ENCODE results near the gene TWIST2.

TWIST2 gene

GRCh38 chr2:238856713-238857567, 9.1 kb downstream of the TWIST2 start:
- Mint-ChIP-seq H3K27me3 (peaks cover 37% of the 10 kb centered on the region), H3K27ac (no peak overlapping the region)

GRCh38 chr2:238857959-238858358, 10.1 kb downstream of the TWIST2 start:
- Mint-ChIP-seq H3K9me3 (no peaks in the 10 kb centered on the region), H3K27me3 (peaks cover 35% of the 10 kb centered on the region), H3K36me3 (no peaks in the 10 kb centered on the region), H3K4me1 (no peaks in the 10 kb centered on the region), H3K4me3 (no peak overlapping the region), H3K27ac (no peak overlapping the region)
- CTCF ChIA-PET, result no interaction called here
- no peak for DNase-seq

More at GRCh38 chr2:238856713-238857567, 9.1 kb downstream of the TWIST2 start:
- Mint-ChIP-seq H3K9me3 (no peaks in the 10 kb centered on the region), H3K36me3 (no peaks in the 10 kb centered on the region), H3K4me3 (no peak overlapping the region), H3K4me1 (no peaks in the 10 kb centered on the region)
- no peak for DNase-seq
- CTCF ChIA-PET, result no interaction called here

- no peak for DNase-seq
- H3K4me1 Mint-ChIP-seq, result no peaks in the 10 kb centered on the region
- no peak overlapping the region for H3K4me3 Mint-ChIP-seq
- no peak overlapping the region for H3K27ac Mint-ChIP-seq
- H3K36me3 Mint-ChIP-seq, result no peaks in the 10 kb centered on the region
- H3K9me3 Mint-ChIP-seq, result no peaks in the 10 kb centered on the region
- CTCF ChIA-PET, result no interaction called here
- H3K27me3 Mint-ChIP-seq, result peaks cover 24% of the 10 kb centered on the region
Observed at GRCh38 chr2:238859636-238860347, 11.9 kb downstream of the TWIST2 start.

GRCh38 chr2:238861013-238861730, 13.3 kb downstream of the TWIST2 start:
- no peaks in the 10 kb centered on the region for H3K36me3 Mint-ChIP-seq
- no peak overlapping the region for H3K27ac Mint-ChIP-seq
- H3K9me3 Mint-ChIP-seq, result no peaks in the 10 kb centered on the region
- no peaks in the 10 kb centered on the region for H3K4me1 Mint-ChIP-seq
- CTCF ChIA-PET, result no interaction called here
- no peak for DNase-seq
- peaks cover 18% of the 10 kb centered on the region for H3K27me3 Mint-ChIP-seq
- no peak overlapping the region for H3K4me3 Mint-ChIP-seq

- no peaks in the 10 kb centered on the region for H3K9me3 Mint-ChIP-seq
- DNase-seq, result no peak
- no peaks in the 10 kb centered on the region for H3K36me3 Mint-ChIP-seq
- CTCF ChIA-PET, result no interaction called here
- peaks cover 15% of the 10 kb centered on the region for H3K27me3 Mint-ChIP-seq
- H3K27ac Mint-ChIP-seq, result no peak overlapping the region
- no peak overlapping the region for H3K4me3 Mint-ChIP-seq
- no peaks in the 10 kb centered on the region for H3K4me1 Mint-ChIP-seq
Observed at GRCh38 chr2:238861766-238862315, 14.0 kb downstream of the TWIST2 start.

- Mint-ChIP-seq H3K27ac (no peak overlapping the region), H3K27me3 (peaks cover 16% of the 10 kb centered on the region), H3K4me1 (no peaks in the 10 kb centered on the region), H3K36me3 (no peaks in the 10 kb centered on the region), H3K4me3 (no peak overlapping the region), H3K9me3 (no peaks in the 10 kb centered on the region)
- CTCF ChIA-PET, result no interaction called here
- DNase-seq, result no peak
Observed at GRCh38 chr2:238862701-238863100, 14.8 kb downstream of the TWIST2 start.

- no peak overlapping the region for H3K4me3 Mint-ChIP-seq
- DNase-seq, result no peak
- no peaks in the 10 kb centered on the region for H3K4me1 Mint-ChIP-seq
- no peaks in the 10 kb centered on the region for H3K36me3 Mint-ChIP-seq
- no peaks in the 10 kb centered on the region for H3K9me3 Mint-ChIP-seq
- CTCF ChIA-PET, result no interaction called here
- H3K27me3 Mint-ChIP-seq, result peaks cover 15% of the 10 kb centered on the region
- no peak overlapping the region for H3K27ac Mint-ChIP-seq
Observed at GRCh38 chr2:238863231-238863630, 15.3 kb downstream of the TWIST2 start.

GRCh38 chr2:238863749-238864206, 15.9 kb downstream of the TWIST2 start:
- no peaks in the 10 kb centered on the region for H3K9me3 Mint-ChIP-seq
- no peaks in the 10 kb centered on the region for H3K36me3 Mint-ChIP-seq
- no peaks in the 10 kb centered on the region for H3K4me1 Mint-ChIP-seq
- DNase-seq, result no peak
- CTCF ChIA-PET, result no interaction called here
- peaks cover 15% of the 10 kb centered on the region for H3K27me3 Mint-ChIP-seq
- H3K27ac Mint-ChIP-seq, result no peak overlapping the region
- H3K4me3 Mint-ChIP-seq, result no peak overlapping the region

- CTCF ChIA-PET, result no interaction called here
Observed at GRCh38 chr2:238864207-238865014, 16.5 kb downstream of the TWIST2 start.

GRCh38 chr2:238865015-238865719, 17.3 kb downstream of the TWIST2 start:
- Mint-ChIP-seq H3K27me3 (peaks cover 15% of the 10 kb centered on the region), H3K4me1 (no peaks in the 10 kb centered on the region), H3K9me3 (peaks cover 2% of the 10 kb centered on the region), H3K36me3 (no peaks in the 10 kb centered on the region), H3K27ac (no peak overlapping the region), H3K4me3 (no peak overlapping the region)
- CTCF ChIA-PET, result no interaction called here
- DNase-seq, result no peak

More at GRCh38 chr2:238864207-238865014, 16.5 kb downstream of the TWIST2 start:
- Mint-ChIP-seq H3K9me3 (no peaks in the 10 kb centered on the region), H3K4me1 (no peaks in the 10 kb centered on the region), H3K4me3 (no peak overlapping the region), H3K36me3 (no peaks in the 10 kb centered on the region), H3K27ac (no peak overlapping the region), H3K27me3 (peaks cover 15% of the 10 kb centered on the region)
- no peak for DNase-seq

GRCh38 chr2:238865744-238866355, 18.0 kb downstream of the TWIST2 start:
- H3K36me3 Mint-ChIP-seq, result no peaks in the 10 kb centered on the region
- H3K4me3 Mint-ChIP-seq, result no peak overlapping the region
- CTCF ChIA-PET, result no interaction called here
- no peak overlapping the region for H3K27ac Mint-ChIP-seq
- H3K9me3 Mint-ChIP-seq, result peaks cover 2% of the 10 kb centered on the region
- peaks cover 15% of the 10 kb centered on the region for H3K27me3 Mint-ChIP-seq
- no peak for DNase-seq
- H3K4me1 Mint-ChIP-seq, result no peaks in the 10 kb centered on the region

- Mint-ChIP-seq H3K9me3 (peaks cover 5% of the 10 kb centered on the region), H3K4me3 (no peak overlapping the region), H3K27me3 (peaks cover 10% of the 10 kb centered on the region), H3K36me3 (no peaks in the 10 kb centered on the region), H3K27ac (no peak overlapping the region), H3K4me1 (no peaks in the 10 kb centered on the region)
- CTCF ChIA-PET, result no interaction called here
- no peak for DNase-seq
Observed at GRCh38 chr2:238866656-238867277, 18.9 kb downstream of the TWIST2 start.

Data from activated naive CD4-positive, alpha-beta T cell treated with anti-CD3 and anti-CD28 coated beads, Interleukin-2, amount 10 ng/mL, durations not matched to agents 7 days and 5 days (primary cell).